Measurements from ENCODE around the gene FRMD3.

FRMD3 gene

GRCh38 chr9:83322438-83322837, 215.8 kb downstream of the FRMD3 start:
- TF ChIP-seq FOXM1 (IDR thresholded peaks at IDR 0.05; ENCODE audit: borderline replicate concordance, low read depth) (no peak), REST (IDR thresholded peaks at IDR 0.05; ENCODE audit: low read depth) (no peak), YY1 (IDR thresholded peaks at IDR 0.05; ENCODE audit: low read depth) (no peak), TAF1 (IDR thresholded peaks at IDR 0.05; ENCODE audit: low read depth) (no peak)

- TF ChIP-seq REST (IDR thresholded peaks at IDR 0.05; ENCODE audit: low read depth) (no peak), NFIC (IDR thresholded peaks at IDR 0.05) (no peak), TAF1 (IDR thresholded peaks at IDR 0.05; ENCODE audit: low read depth) (no peak), ZBTB7A (IDR thresholded peaks at IDR 0.05; ENCODE audit: low read depth) (no peak), TCF12 (IDR thresholded peaks at IDR 0.05; ENCODE audit: low read depth) (no peak), CEBPB (IDR thresholded peaks at IDR 0.05) (no peak), CREB1 (IDR thresholded peaks at IDR 0.05; ENCODE audit: low read depth) (no peak)
These were observed 221.0 kb downstream of the FRMD3 start for GRCh38 chr9:83317244-83317643.

GRCh38 chr9:83315649-83316048, 222.6 kb downstream of the FRMD3 start:
- TF ChIP-seq YY1 (IDR thresholded peaks at IDR 0.05; ENCODE audit: low read depth) = no peak
- no peak for TF ChIP-seq USF1 (IDR thresholded peaks at IDR 0.05)
- no peak for TF ChIP-seq EP300 (IDR thresholded peaks at IDR 0.05; ENCODE audit: borderline replicate concordance)
- TF ChIP-seq NFIC (IDR thresholded peaks at IDR 0.05) = no peak
- TF ChIP-seq CEBPB (IDR thresholded peaks at IDR 0.05) = no peak
- TF ChIP-seq EGR1 (IDR thresholded peaks at IDR 0.05) = no peak
- no peak for TF ChIP-seq TAF1 (IDR thresholded peaks at IDR 0.05; ENCODE audit: low read depth)
- no peak for TF ChIP-seq MAX (IDR thresholded peaks at IDR 0.05)
- no peak for TF ChIP-seq REST (IDR thresholded peaks at IDR 0.05; ENCODE audit: low read depth)
- TF ChIP-seq ZBTB7A (IDR thresholded peaks at IDR 0.05; ENCODE audit: low read depth) = no peak
- TF ChIP-seq FOXM1 (IDR thresholded peaks at IDR 0.05; ENCODE audit: borderline replicate concordance, low read depth) = no peak
- no peak for TF ChIP-seq TCF12 (IDR thresholded peaks at IDR 0.05; ENCODE audit: low read depth)
- no peak for TF ChIP-seq RAD21 (IDR thresholded peaks at IDR 0.05; ENCODE audit: low read depth)
- TF ChIP-seq CREB1 (IDR thresholded peaks at IDR 0.05; ENCODE audit: low read depth) = no peak

GRCh38 chr9:83313781-83314180, 224.4 kb downstream of the FRMD3 start:
- TF ChIP-seq FOXM1 (IDR thresholded peaks at IDR 0.05; ENCODE audit: borderline replicate concordance, low read depth) (no peak), RAD21 (IDR thresholded peaks at IDR 0.05; ENCODE audit: low read depth) (no peak), TCF12 (IDR thresholded peaks at IDR 0.05; ENCODE audit: low read depth) (no peak), USF1 (IDR thresholded peaks at IDR 0.05) (no peak), TEAD4 (IDR thresholded peaks at IDR 0.05) (no peak), MAX (IDR thresholded peaks at IDR 0.05) (no peak), CREB1 (IDR thresholded peaks at IDR 0.05; ENCODE audit: low read depth) (no peak), TAF1 (IDR thresholded peaks at IDR 0.05; ENCODE audit: low read depth) (no peak)

GRCh38 chr9:83312537-83312936, 225.7 kb downstream of the FRMD3 start:
- TF ChIP-seq NFIC (IDR thresholded peaks at IDR 0.05) (no peak), MAX (IDR thresholded peaks at IDR 0.05) (no peak), ZBTB7A (IDR thresholded peaks at IDR 0.05; ENCODE audit: low read depth) (no peak), EGR1 (IDR thresholded peaks at IDR 0.05) (no peak), YY1 (IDR thresholded peaks at IDR 0.05; ENCODE audit: low read depth) (no peak), TEAD4 (IDR thresholded peaks at IDR 0.05) (no peak), TAF1 (IDR thresholded peaks at IDR 0.05; ENCODE audit: low read depth) (no peak), TCF12 (IDR thresholded peaks at IDR 0.05; ENCODE audit: low read depth) (no peak), EP300 (IDR thresholded peaks at IDR 0.05; ENCODE audit: borderline replicate concordance) (no peak), CEBPB (IDR thresholded peaks at IDR 0.05) (no peak)
